Heart right ventricle (tissue), 16 donors: Measurements from ENCODE around the gene ADAMTS12. TPM values are rescaled to one million over a fixed set of nuclear protein-coding genes. Genes with fewer than 3 reads are reported as not detected.
"Not testable (repeated sequence)": the region's sequence is repeated elsewhere in the genome, so short reads cannot be mapped to it uniquely, and the experiment has no call there.

ENCODE experiments used
- ATAC-seq, 8 donors: fragments of 200-7000 bp; cut with Tn5 transposase; one replicate each; pipeline ENCODE4 v1.9.1; 2020; ENCODE audit warnings: mild to moderate bottlenecking in 8 of 8, moderate library complexity in 8 of 8, moderate number of reproducible peaks in 1 of 8
- DNase-seq, 2 donors: peaks; one replicate each; pipeline ENCODE4 v3.0.0-alpha.2; 2020
- H3K27ac ChIP-seq, 10 donors: fragments of 200-600 bp; sonication (generic) in 2 of 10; one replicate each; pipeline versions ENCODE4 v1.5.0 to v1.8.0; 2020 to 2022; ENCODE audit warnings: mild to moderate bottlenecking in 3 of 10
- H3K27me3 ChIP-seq, 7 donors: fragments of 200-600 bp; one replicate each; pipeline ENCODE4 v1.8.0; 2021 to 2022; ENCODE audit warnings: mild to moderate bottlenecking in 2 of 7
- H3K36me3 ChIP-seq, 9 donors: fragments of 200-600 bp; sonication (generic) in 1 of 9; one replicate each; pipeline versions ENCODE4 v1.5.0 to v1.8.0; 2020 to 2022; ENCODE audit warnings: mild to moderate bottlenecking in 2 of 9
- H3K4me1 ChIP-seq, 9 donors: fragments of 200-600 bp; sonication (generic) in 1 of 9; one replicate each; pipeline versions ENCODE4 v1.5.0 to v1.8.0; 2020 to 2022; ENCODE audit warnings: mild to moderate bottlenecking in 4 of 9
- H3K4me3 ChIP-seq, 10 donors: fragments of 200-600 bp; sonication (generic) in 2 of 10; one replicate each; pipeline versions ENCODE4 v1.5.0 to v1.8.0; 2020 to 2022; ENCODE audit warnings: mild to moderate bottlenecking in 7 of 10, moderate library complexity in 2 of 10
- H3K9me3 ChIP-seq, 11 donors: fragments of 200-600 bp in 10 of 11; sonication (generic) in 2 of 11; one replicate each; pipeline versions ENCODE4 v1.5.0 to v1.8.0; 2013 to 2022; ENCODE audit warnings: mild to moderate bottlenecking in 2 of 11, control low read depth in 1 of 11, moderate library complexity in 1 of 11
- CTCF ChIP-seq, 9 donors: fragments of 200-600 bp; sonication (generic) in 2 of 9; IDR thresholded peaks; one replicate each; pipeline versions ENCODE4 v1.5.0 to v1.8.0; 2021 to 2022; ENCODE audit warnings: antibody characterized with exemption in 9 of 9, mild to moderate bottlenecking in 5 of 9, moderate library complexity in 1 of 9
- WGBS, 2 donors: extraction: QIAGEN DNeasy Blood & Tissue Kit; methylation state at CpG; one replicate each; pipeline ENCODE4 v1.1.7; 2013; ENCODE audit warnings: inconsistent platforms in 1 of 2; 5-methylcytosine and 5-hydroxymethylcytosine counted together
- intact Hi-C, 10 donors: fragments of 100-400 bp; cut with DNase I; formaldehyde crosslinking; loops; one replicate each; pipeline versions ENCODE4 v1.11.1 to v1.14.2; 2022
- polyA plus RNA-seq, 2 donors: library from polyadenylated mRNA; stranded (reverse); fragments of 200-250 nt; gene quantifications; one replicate each; pipeline ENCODE4 v1.2.3, GENCODE V29; 2013
- total RNA-seq, 10 donors: library from RNA; stranded (reverse); fragmentation: NEBNext Ultra II Directional in 3 of 10; extraction: Animal tissue kit (Norgen Biotek cat#: 25700) in 3 of 10; gene quantifications; one replicate each; pipeline versions ENCODE4 v1.2.1 to v1.2.4, GENCODE V29; 2021 to 2023
- donor health status: Arrhythmogenic right ventricular cardiomyopathy.
- donor health status: ischemic (EF 13 %, LVEDD 7.1; RV severe dilation, severe dysfunction).
- donor health status: healthy with polysubstance abuse.
- donor health status: DM: no; HTN: yes; CAD: no.
- donor health status: DM: no; HTN: no; CAD: no.
- donor health status: ischemic (EF 25% LVEDD 6.9; RV normal size, moderate dysfunction).
- donor health status: ischemic (EF 25% LVEDD 5.7; RV mildly dilated, moderate dysfunction).
- donor health status: healthy.
- donor health status: DM: yes; HTN: yes; CAD: no.
- donor health status: Ischemic cardiomyopathy.
- donor health status: ischemic (EF 35%, LVEDD 5.7; RV mildly dilated, moderate dysfunction).
- donor health status: nonischemic (EF 11% LVEDD 7.7; RV severe dilation, severe dysfunction).
- donor health status: DM: yes; HTN: yes; CAD: no.
- donor health status: PGD.
- donor health status: ischemic (EF 29% LVEDD 5.4; RV normal size, mild dysfunction).
- donor health status: nonischemic (EF 23%, LVEDD 6.1; RV moderate dilation, normal function).

Gene ADAMTS12
- total and polyA plus RNA-seq, 12 donors, result 0.37 to 3.7 (median 1.3) TPM

- peak in 1 of 2 donors; percentile 17 for DNase-seq
- Histone ChIP-seq H3K27ac (no peak overlapping the region), H3K4me3 (no peak overlapping the region), H3K27me3 (no peaks in the 10 kb centered on the region), H3K36me3 (no peaks in the 10 kb centered on the region), H3K9me3 (peaks cover 0 to 13% (median 0%) of the 10 kb centered on the region in 11 donors), H3K4me1 (peaks cover 0 to 22% (median 0%) of the 10 kb centered on the region in 9 donors)
- peak in 1 of 8 donors; percentile 42 for ATAC-seq
- 59 to 71% methylated on average over 8 of the region's 8 CpGs for WGBS, 2 donors
- intact Hi-C loops, result no loop called here
- no peak for TF ChIP-seq CTCF (IDR thresholded peaks at IDR 0.05)
These were observed 335.2 kb downstream of the ADAMTS12 start for GRCh38 chr5:33556330-33557328.

GRCh38 chr5:33549982-33550567 lies 341.7 kb downstream of the ADAMTS12 start:
- TF ChIP-seq CTCF (IDR thresholded peaks at IDR 0.05), result no peak
- H3K4me3 ChIP-seq, result no peak overlapping the region
- ATAC-seq, result no peak
- H3K36me3 ChIP-seq, result peaks cover 0 to 2% (median 0%) of the 10 kb centered on the region in 9 donors
- no peak overlapping the region for H3K27ac ChIP-seq
- 93 to 95% methylated on average over 6 of the region's 6 CpGs for WGBS, 2 donors
- intact Hi-C loops, result no loop called here
- H3K4me1 ChIP-seq, result no peaks in the 10 kb centered on the region
- peaks cover 0 to 13% (median 0%) of the 10 kb centered on the region in 11 donors for H3K9me3 ChIP-seq
- no peak for DNase-seq
- H3K27me3 ChIP-seq, result no peaks in the 10 kb centered on the region

GRCh38 chr5:33539790-33540189 lies 352.0 kb downstream of the ADAMTS12 start:
- H3K9me3 ChIP-seq, H3K27me3 ChIP-seq, H3K27ac ChIP-seq, H3K36me3 ChIP-seq, H3K4me1 ChIP-seq, DNase-seq, H3K4me3 ChIP-seq, ATAC-seq, intact Hi-C loops: not testable (repeated sequence)
- 85 to 95% methylated on average over 10 of the region's 10 CpGs for WGBS, 2 donors

GRCh38 chr5:33539212-33539611 lies 352.6 kb downstream of the ADAMTS12 start:
- ATAC-seq, result no peak
- intact Hi-C loops, result no loop called here
- no peaks in the 10 kb centered on the region for H3K27me3 ChIP-seq
- peaks cover 0 to 10% (median 5%) of the 10 kb centered on the region in 9 donors for H3K4me1 ChIP-seq
- TF ChIP-seq CTCF (IDR thresholded peaks at IDR 0.05), result no peak
- no peak overlapping the region for H3K27ac ChIP-seq
- peaks cover 0 to 1% (median 0%) of the 10 kb centered on the region in 9 donors for H3K36me3 ChIP-seq
- no peak overlapping the region for H3K4me3 ChIP-seq
- H3K9me3 ChIP-seq, result peaks cover 0 to 4% (median 0%) of the 10 kb centered on the region in 11 donors
- WGBS, 2 donors, result 96 to 100% methylated on average over 1 of the region's 1 CpG
- DNase-seq, result no peak
